Stomach (tissue), 9 donors: ENCODE measurements around the gene ZBTB14. TPM values are rescaled to one million over a fixed set of nuclear protein-coding genes. Genes with fewer than 3 reads are reported as not detected.

Experiments
- DNase-seq, 2 donors: peaks; one replicate each; pipeline versions ENCODE4 v3.0.0 to v3.0.0-alpha.2; 2013 to 2019
- H3K27ac ChIP-seq, 5 donors: fragments of 200-600 bp in 4 of 5; sonication (generic) in 4 of 5; one replicate each; pipeline ENCODE4 v1.5.1; 2013 to 2019; ENCODE audit warnings: mild to moderate bottlenecking in 1 of 5, moderate library complexity in 1 of 5
- H3K27me3 ChIP-seq, 3 donors: fragments of 200-600 bp; sonication (generic); one replicate each; pipeline ENCODE4 v1.5.1; 2017 to 2019; ENCODE audit warnings: mixed run types in 1 of 3
- H3K36me3 ChIP-seq, 4 donors: fragments of 200-600 bp; sonication (generic); 1 replicate in 3 of 4; 2 replicates in 1 of 4; pipeline ENCODE4 v1.5.1; 2016 to 2019
- H3K4me1 ChIP-seq, 4 donors: fragments of 200-600 bp; sonication (generic); one replicate each; pipeline ENCODE4 v1.5.1; 2016 to 2019
- H3K4me3 ChIP-seq, 4 donors: fragments of 200-600 bp; sonication (generic) in 3 of 4; one replicate each; pipeline ENCODE4 v1.5.1; 2016 to 2019; ENCODE audit warnings: mild to moderate bottlenecking in 1 of 4
- H3K9me3 ChIP-seq, 4 donors: fragments of 200-600 bp; sonication (generic); one replicate each; pipeline ENCODE4 v1.5.1; 2016 to 2019
- CTCF ChIP-seq, 7 experiments: fragments of 450-650 bp in 4 of 7; fragments of 200-600 bp in 3 of 7; sonication (generic) in 3 of 7; IDR thresholded peaks; one replicate each; pipeline ENCODE4 v1.5.1; 2016 to 2019; ENCODE audit warnings: antibody characterized with exemption in 7 of 7, control low read depth in 2 of 7, mild to moderate bottlenecking in 1 of 7
- EP300 ChIP-seq: sonication (generic); formaldehyde crosslinking; IDR thresholded peaks from one replicate; pipeline ENCODE4 v1.6.1; 2017; ENCODE audit warnings: antibody characterized with exemption
- POLR2A ChIP-seq, 4 donors: fragments of 450-650 bp; IDR thresholded peaks; one replicate each; pipeline ENCODE4 v1.6.1; 2016; ENCODE audit warnings: antibody characterized with exemption in 4 of 4, control low read depth in 2 of 4, mild to moderate bottlenecking in 1 of 4, moderate library complexity in 1 of 4
- POLR2AphosphoS5 ChIP-seq, 3 donors: sonication (generic); formaldehyde crosslinking; IDR thresholded peaks; one replicate each; pipeline ENCODE4 v1.6.1; 2016; ENCODE audit warnings: antibody characterized with exemption in 3 of 3
- WGBS, 5 donors: extraction: QIAGEN DNeasy Blood & Tissue Kit in 3 of 5; methylation state at CpG; one replicate each; pipeline versions ENCODE4 v1.1.5 to v1.1.7; 2013 to 2018; 5-methylcytosine and 5-hydroxymethylcytosine counted together
- intact Hi-C: fragments of 100-400 bp; cut with DNase I; formaldehyde crosslinking; loops from one replicate; pipeline ENCODE4 v1.15.1; 2023; ENCODE audit warnings: low total_unique reads
- polyA plus RNA-seq, 3 donors: library from polyadenylated mRNA; stranded (reverse); fragments of 200-250 nt; gene quantifications; one replicate each; pipeline ENCODE4 v1.2.3, GENCODE V29; 2013
- total RNA-seq, 5 donors: library from RNA; depleted of rRNA; stranded (reverse); fragments of >200 nt; gene quantifications; one replicate each; pipeline versions ENCODE4 v1.1.0 to v1.2.3, GENCODE V29; 2014 to 2016
- donor health status: healthy with polysubstance abuse.
- donor health status: Bipolar disorder and iron deficiency.
- donor health status: healthy.

Gene ZBTB14
- total and polyA plus RNA-seq, 8 donors: 3.8 to 14.9 (median 6.3) TPM

- no peak for DNase-seq
- WGBS, 5 donors: 61 to 81% (median 75%) methylated on average over 7 of the region's 7 CpGs
- no peaks in the 10 kb centered on the region for H3K4me1 ChIP-seq
- no peak overlapping the region for H3K4me3 ChIP-seq
- no peaks in the 10 kb centered on the region for H3K27me3 ChIP-seq
- no peak overlapping the region for H3K27ac ChIP-seq
- no peak for TF ChIP-seq POLR2AphosphoS5 (IDR thresholded peaks at IDR 0.05)
- peaks cover 0 to under 1% (median under 1%) of the 10 kb centered on the region in 4 donors for H3K36me3 ChIP-seq
- intact Hi-C loops: no loop called here
- no peaks in the 10 kb centered on the region for H3K9me3 ChIP-seq
These were observed 10.7 kb downstream of the ZBTB14 start for GRCh38 chr18:5284808-5285207.

DNA sequence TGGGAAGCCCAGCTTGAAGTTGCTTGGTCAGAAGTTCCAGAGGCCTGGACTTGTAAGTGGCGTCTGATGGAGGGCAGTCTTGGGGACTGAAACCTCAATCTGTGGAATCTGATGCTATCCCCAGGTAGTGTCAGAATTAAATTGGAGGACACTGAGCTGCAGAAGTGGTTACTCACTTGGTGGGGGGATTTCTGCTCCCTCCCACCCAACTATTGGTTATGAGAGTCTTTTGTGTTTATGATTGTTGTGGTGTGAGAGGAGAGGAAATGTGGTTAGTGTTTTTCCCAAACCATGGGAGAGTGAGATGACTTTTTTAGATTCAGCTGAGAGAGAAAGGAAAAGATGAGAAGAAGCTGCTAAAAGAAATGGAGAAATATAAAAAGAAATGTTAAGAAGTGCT is 12.8 kb downstream of the ZBTB14 start:
- Histone ChIP-seq H3K4me3 (no peak overlapping the region), H3K27ac (no peak overlapping the region), H3K9me3 (no peaks in the 10 kb centered on the region), H3K36me3 (no peaks in the 10 kb centered on the region), H3K4me1 (no peaks in the 10 kb centered on the region), H3K27me3 (no peaks in the 10 kb centered on the region)
- WGBS, 5 donors: 64 to 93% (median 83%) methylated on average over 1 of the region's 1 CpG
- DNase-seq: no peak
- intact Hi-C loops: no loop called here
- TF ChIP-seq POLR2AphosphoS5 (IDR thresholded peaks at IDR 0.05) (no peak), EP300 (no peak), POLR2A (IDR thresholded peaks at IDR 0.05) (no peak), CTCF (IDR thresholded peaks at IDR 0.05) (no peak)

DNA sequence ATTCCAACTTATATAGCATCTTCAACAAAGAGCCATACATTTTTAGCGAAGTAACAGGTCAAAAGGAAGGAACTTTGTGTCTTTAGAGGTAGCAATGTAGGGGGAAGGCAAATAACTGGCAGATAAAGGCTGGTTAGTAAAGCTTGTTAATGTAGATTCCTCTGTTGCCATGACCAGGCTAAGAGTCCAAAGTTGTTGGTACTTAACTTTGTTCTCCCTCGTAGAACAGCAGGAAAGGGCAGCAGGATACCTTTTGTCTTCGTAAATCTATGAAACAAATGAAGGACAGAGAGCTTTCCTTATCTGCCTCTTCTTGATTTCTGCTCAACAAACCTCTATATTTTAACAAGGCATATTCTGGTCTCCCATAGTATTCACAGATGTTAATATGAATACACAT is 18.6 kb downstream of the ZBTB14 start:
- WGBS, 5 donors: 14 to 29% (median 17%) methylated on average over 3 of the region's 3 CpGs
- H3K36me3 ChIP-seq: no peaks in the 10 kb centered on the region
- no peaks in the 10 kb centered on the region for H3K4me1 ChIP-seq
- intact Hi-C loops: no loop called here
- no peaks in the 10 kb centered on the region for H3K9me3 ChIP-seq
- no peaks in the 10 kb centered on the region for H3K27me3 ChIP-seq
- no peak overlapping the region for H3K27ac ChIP-seq
- no peak overlapping the region for H3K4me3 ChIP-seq
- no peak for DNase-seq
- no peak for TF ChIP-seq POLR2AphosphoS5 (IDR thresholded peaks at IDR 0.05)
- no peak for TF ChIP-seq CTCF (IDR thresholded peaks at IDR 0.05)
- no peak for TF ChIP-seq POLR2A (IDR thresholded peaks at IDR 0.05)

- WGBS, 5 donors: 53 to 83% (median 66%) methylated on average over 1 of the region's 1 CpG
- no peak for DNase-seq
- Histone ChIP-seq H3K4me3 (no peak overlapping the region), H3K27ac (no peak overlapping the region), H3K27me3 (no peaks in the 10 kb centered on the region), H3K36me3 (no peaks in the 10 kb centered on the region), H3K9me3 (peaks cover 0 to 5% (median 1%) of the 10 kb centered on the region in 4 donors), H3K4me1 (no peaks in the 10 kb centered on the region)
- TF ChIP-seq POLR2A (IDR thresholded peaks at IDR 0.05) (no peak), CTCF (IDR thresholded peaks at IDR 0.05) (no peak), EP300 (no peak), POLR2AphosphoS5 (IDR thresholded peaks at IDR 0.05) (no peak)
- intact Hi-C loops: no loop called here
These were observed 19.7 kb downstream of the ZBTB14 start for GRCh38 chr18:5275872-5276271.

DNA sequence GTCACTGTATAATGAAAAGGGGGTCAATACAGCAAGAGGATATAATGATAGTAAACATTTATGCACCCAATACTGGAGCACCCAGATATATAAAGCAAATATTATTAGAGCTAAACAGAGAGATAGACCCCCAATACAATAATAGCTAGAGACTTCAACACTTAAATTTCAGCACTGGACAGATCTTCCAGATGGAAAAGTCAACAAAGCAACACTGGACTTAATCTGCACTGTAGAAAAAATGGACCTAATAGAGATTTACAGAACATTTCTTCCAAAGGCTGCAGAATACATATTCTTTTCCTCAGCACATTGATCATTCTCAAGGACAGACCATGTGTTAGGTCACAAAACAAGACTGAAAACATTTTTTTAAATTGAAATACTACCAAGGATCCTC is 26.7 kb downstream of the ZBTB14 start:
- DNase-seq: no peak
- Histone ChIP-seq H3K27me3 (no peaks in the 10 kb centered on the region), H3K27ac (no peak overlapping the region), H3K36me3 (no peaks in the 10 kb centered on the region), H3K9me3 (peaks cover 0 to 30% (median 6%) of the 10 kb centered on the region in 4 donors), H3K4me3 (no peak overlapping the region), H3K4me1 (no peaks in the 10 kb centered on the region)
- TF ChIP-seq POLR2A (IDR thresholded peaks at IDR 0.05) (no peak), EP300 (no peak)
- intact Hi-C loops: no loop called here
